ENCODE results near the gene PRR23E. TPM values are rescaled to one million over a fixed set of nuclear protein-coding genes. Genes with fewer than 3 reads are reported as not detected.

The PRR23E gene
- total RNA-seq, 1 experiment from 2014 or later, result not detected

DNA sequence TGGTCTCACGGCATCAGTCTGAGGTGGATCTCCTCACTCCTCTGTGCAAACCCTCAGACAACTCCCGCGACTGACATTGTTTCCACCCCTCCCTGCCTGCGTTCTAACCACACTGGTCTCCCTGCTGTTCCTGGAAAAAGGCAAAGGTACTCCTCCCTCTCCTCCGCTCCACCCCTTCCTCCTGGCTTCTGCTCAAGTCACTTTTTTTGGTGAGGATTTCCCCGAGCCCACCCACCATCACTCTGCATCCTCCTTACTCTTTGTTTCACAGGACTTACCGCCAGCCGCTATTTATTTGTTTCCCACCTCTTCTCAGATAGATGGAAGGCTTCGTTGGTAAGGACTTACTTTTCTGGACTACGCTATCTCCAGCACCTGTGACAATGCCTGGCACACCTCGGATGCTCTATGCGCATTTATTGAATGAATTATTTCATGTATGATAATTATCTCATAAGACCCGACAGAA, 25.6 kb downstream of the PRR23E start:
- ChIA-PET POLR2A (no interaction called here), CTCF (no interaction called here)
- in situ Hi-C loops (cut with HindIII; ENCODE audit: low pct_unique_long_range_greater_than_20kb, low sequenced_read_pairs), result no loop called here

DNA sequence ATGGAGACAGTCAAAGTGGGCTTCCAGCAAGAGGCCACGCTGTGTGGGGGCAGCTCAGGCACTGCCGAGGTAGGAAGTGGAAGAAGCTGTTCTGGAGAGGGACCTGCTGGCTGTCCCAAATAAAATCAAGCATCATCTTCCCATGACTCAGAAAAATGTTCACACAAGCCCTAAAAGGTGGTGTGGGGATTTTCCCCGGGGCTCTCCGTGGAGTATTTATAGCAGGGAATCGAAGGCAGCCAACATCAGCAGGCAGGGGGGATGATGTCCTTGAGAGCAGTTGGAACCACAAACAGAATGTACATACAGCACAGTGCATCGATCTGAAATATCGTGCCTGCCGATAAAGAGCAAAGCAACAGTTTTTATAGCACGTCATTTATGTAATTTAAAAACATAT, 27.6 kb downstream of the PRR23E start:
- Histone ChIP-seq H3K27ac (ENCODE audit: low read length) (no peak overlapping the region), H3K4me3 (ENCODE audit: low read depth in 2 of 2, low read length in 2 of 2) (no peak overlapping the region), H3K9me3 (ENCODE audit: control insufficient read depth, insufficient read depth, low read depth, low read length) (peaks cover 7% of the 10 kb centered on the region; the same call in 1 of the 2 replicates), H3K4me1 (ENCODE audit: control insufficient read depth, insufficient read depth, low read length) (no peaks in the 10 kb centered on the region), H3K27me3 (ENCODE audit: control insufficient read depth, insufficient read depth, low read length) (peaks cover 24% of the 10 kb centered on the region), H3K36me3 (ENCODE audit: control insufficient read depth, insufficient read depth, low read length) (no peaks in the 10 kb centered on the region)
- intact Hi-C loops (cut with micrococcal nuclease; ENCODE audit: unreplicated experiment), result no loop called here
- no peak for ATAC-seq
- in situ Hi-C loops (cut with HindIII; ENCODE audit: low pct_unique_long_range_greater_than_20kb, low sequenced_read_pairs), result no loop called here
- BruUV-seq (replicated peaks), result no TSS peak
- no peak for DNase-seq (ENCODE audit: low read depth, low spot score)
- CTCF ChIA-PET, result no interaction called here
- TF ChIP-seq, protein P1, sequence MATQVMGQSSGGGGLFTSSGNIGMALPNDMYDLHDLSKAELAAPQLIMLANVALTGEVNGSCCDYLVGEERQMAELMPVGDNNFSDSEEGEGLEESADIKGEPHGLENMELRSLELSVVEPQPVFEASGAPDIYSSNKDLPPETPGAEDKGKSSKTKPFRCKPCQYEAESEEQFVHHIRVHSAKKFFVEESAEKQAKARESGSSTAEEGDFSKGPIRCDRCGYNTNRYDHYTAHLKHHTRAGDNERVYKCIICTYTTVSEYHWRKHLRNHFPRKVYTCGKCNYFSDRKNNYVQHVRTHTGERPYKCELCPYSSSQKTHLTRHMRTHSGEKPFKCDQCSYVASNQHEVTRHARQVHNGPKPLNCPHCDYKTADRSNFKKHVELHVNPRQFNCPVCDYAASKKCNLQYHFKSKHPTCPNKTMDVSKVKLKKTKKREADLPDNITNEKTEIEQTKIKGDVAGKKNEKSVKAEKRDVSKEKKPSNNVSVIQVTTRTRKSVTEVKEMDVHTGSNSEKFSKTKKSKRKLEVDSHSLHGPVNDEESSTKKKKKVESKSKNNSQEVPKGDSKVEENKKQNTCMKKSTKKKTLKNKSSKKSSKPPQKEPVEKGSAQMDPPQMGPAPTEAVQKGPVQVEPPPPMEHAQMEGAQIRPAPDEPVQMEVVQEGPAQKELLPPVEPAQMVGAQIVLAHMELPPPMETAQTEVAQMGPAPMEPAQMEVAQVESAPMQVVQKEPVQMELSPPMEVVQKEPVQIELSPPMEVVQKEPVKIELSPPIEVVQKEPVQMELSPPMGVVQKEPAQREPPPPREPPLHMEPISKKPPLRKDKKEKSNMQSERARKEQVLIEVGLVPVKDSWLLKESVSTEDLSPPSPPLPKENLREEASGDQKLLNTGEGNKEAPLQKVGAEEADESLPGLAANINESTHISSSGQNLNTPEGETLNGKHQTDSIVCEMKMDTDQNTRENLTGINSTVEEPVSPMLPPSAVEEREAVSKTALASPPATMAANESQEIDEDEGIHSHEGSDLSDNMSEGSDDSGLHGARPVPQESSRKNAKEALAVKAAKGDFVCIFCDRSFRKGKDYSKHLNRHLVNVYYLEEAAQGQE (IDR thresholded peaks at IDR 0.05; ENCODE audit: insufficient read depth in 1 of 2, low read depth in 2 of 2, low read length in 1 of 2), result no peak
- TF ChIP-seq, protein P2, sequence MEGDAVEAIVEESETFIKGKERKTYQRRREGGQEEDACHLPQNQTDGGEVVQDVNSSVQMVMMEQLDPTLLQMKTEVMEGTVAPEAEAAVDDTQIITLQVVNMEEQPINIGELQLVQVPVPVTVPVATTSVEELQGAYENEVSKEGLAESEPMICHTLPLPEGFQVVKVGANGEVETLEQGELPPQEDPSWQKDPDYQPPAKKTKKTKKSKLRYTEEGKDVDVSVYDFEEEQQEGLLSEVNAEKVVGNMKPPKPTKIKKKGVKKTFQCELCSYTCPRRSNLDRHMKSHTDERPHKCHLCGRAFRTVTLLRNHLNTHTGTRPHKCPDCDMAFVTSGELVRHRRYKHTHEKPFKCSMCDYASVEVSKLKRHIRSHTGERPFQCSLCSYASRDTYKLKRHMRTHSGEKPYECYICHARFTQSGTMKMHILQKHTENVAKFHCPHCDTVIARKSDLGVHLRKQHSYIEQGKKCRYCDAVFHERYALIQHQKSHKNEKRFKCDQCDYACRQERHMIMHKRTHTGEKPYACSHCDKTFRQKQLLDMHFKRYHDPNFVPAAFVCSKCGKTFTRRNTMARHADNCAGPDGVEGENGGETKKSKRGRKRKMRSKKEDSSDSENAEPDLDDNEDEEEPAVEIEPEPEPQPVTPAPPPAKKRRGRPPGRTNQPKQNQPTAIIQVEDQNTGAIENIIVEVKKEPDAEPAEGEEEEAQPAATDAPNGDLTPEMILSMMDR (IDR thresholded peaks at IDR 0.05), result no peak
- POLR2A ChIA-PET, result no interaction called here

More for the DNA sequence above, 25.6 kb downstream of the PRR23E start:
- H3K27me3 ChIP-seq (ENCODE audit: control insufficient read depth, insufficient read depth, low read length), result peaks cover 33% of the 10 kb centered on the region
- no peak overlapping the region for H3K27ac ChIP-seq (ENCODE audit: low read length)
- H3K36me3 ChIP-seq (ENCODE audit: control insufficient read depth, insufficient read depth, low read length), result no peaks in the 10 kb centered on the region
- H3K9me3 ChIP-seq (ENCODE audit: control insufficient read depth, insufficient read depth, low read depth, low read length), result no peaks in the 10 kb centered on the region
- ATAC-seq (no peak), DNase-seq (ENCODE audit: low read depth, low spot score) (no peak)
- intact Hi-C loops (cut with micrococcal nuclease; ENCODE audit: unreplicated experiment), result no loop called here
- TF ChIP-seq, protein P1 (IDR thresholded peaks at IDR 0.05; ENCODE audit: insufficient read depth in 1 of 2, low read depth in 2 of 2, low read length in 1 of 2), result no peak
- TF ChIP-seq POLR2AphosphoS5 (IDR thresholded peaks at IDR 0.05; ENCODE audit: low read depth, low read length) (no peak), TCF7L2 (IDR thresholded peaks at IDR 0.05; ENCODE audit: low read depth, low read length) (no peak), SIN3A (IDR thresholded peaks at IDR 0.05; ENCODE audit: borderline replicate concordance, insufficient read depth, low read depth, low read length) (no peak)
- TF ChIP-seq, protein P2 (IDR thresholded peaks at IDR 0.05), result no peak
- no TSS peak for BruUV-seq (replicated peaks)
- H3K4me3 ChIP-seq (ENCODE audit: low read depth in 2 of 2, low read length in 2 of 2), result no peak overlapping the region
- H3K4me1 ChIP-seq (ENCODE audit: control insufficient read depth, insufficient read depth, low read length), result no peaks in the 10 kb centered on the region

All from Panc1 (cell line).